Naive thymus-derived CD4-positive, alpha-beta T cell (primary cell): ENCODE data around the gene FBXO40. TPM values are rescaled to one million over a fixed set of nuclear protein-coding genes. Genes with fewer than 3 reads are reported as not detected.

Source experiments
- ATAC-seq: fragments of 150-1000 bp; cut with Tn5 transposase; 2 replicates; pipeline ENCODE4 v1.10.0; 2021; ENCODE audit warnings: mild to moderate bottlenecking, moderate library complexity
- CTCF ChIA-PET: fragments of 350-600 bp; sonication (Branson Sonifier 250); formaldehyde crosslinking; loops from one replicate; lab custom pipeline; 2021; ENCODE audit warnings: antibody characterized with exemption; lab: Charles Lee
- POLR2A ChIA-PET: fragments of 350-600 bp; sonication (Branson Sonifier 250); formaldehyde crosslinking; loops from one replicate; lab custom pipeline; 2021; ENCODE audit warnings: antibody characterized with exemption, inconsistent platforms; lab: Charles Lee
- DNase-seq, 9 donors: peaks; one replicate each; pipeline versions ENCODE4 v3.0.0 to v3.0.0-alpha.2; 2020 to 2022; ENCODE audit warnings: mixed read lengths in 1 of 9
- H3K27ac ChIP-seq: one replicate; pipeline ENCODE4 v1.7.0; 2013; ENCODE audit warnings: mild to moderate bottlenecking, low read depth, low read length, moderate library complexity
- H3K27me3 ChIP-seq, 2 donors: one replicate each; pipeline ENCODE4 v1.7.0; 2013; ENCODE audit warnings: low read length in 2 of 2, mild to moderate bottlenecking in 2 of 2, moderate library complexity in 2 of 2; ENCODE audit not compliant: control insufficient read depth in 2 of 2, insufficient read depth in 2 of 2
- H3K36me3 ChIP-seq, 3 experiments: 1 replicate in 2 of 3; 2 replicates in 1 of 3; pipeline ENCODE4 v1.7.0; 2013; ENCODE audit warnings: low read length in 3 of 3, mild to moderate bottlenecking in 3 of 3, moderate library complexity in 1 of 3; ENCODE audit not compliant: insufficient read depth in 3 of 3, control insufficient read depth in 2 of 3
- H3K4me1 ChIP-seq, 2 donors: one replicate each; pipeline ENCODE4 v1.7.0; 2013; ENCODE audit warnings: low read length in 2 of 2, mild to moderate bottlenecking in 2 of 2, moderate library complexity in 1 of 2; ENCODE audit not compliant: control insufficient read depth in 2 of 2, insufficient read depth in 2 of 2
- H3K4me3 ChIP-seq: 2 replicates; pipeline ENCODE4 v1.7.0; 2013; ENCODE audit warnings: mild to moderate bottlenecking, low read length
- H3K9me3 ChIP-seq, 3 experiments: 1 replicate in 2 of 3; 2 replicates in 1 of 3; pipeline ENCODE4 v1.7.0; 2013; ENCODE audit warnings: low read length in 3 of 3; ENCODE audit not compliant: control insufficient read depth in 2 of 3
- H3K27ac Mint-ChIP-seq, 9 donors: one replicate each; pipeline ENCODE4 v1.8.0; 2020 to 2022; ENCODE audit warnings: mixed read lengths in 9 of 9, mild to moderate bottlenecking in 8 of 9, moderate library complexity in 5 of 9, inconsistent platforms in 2 of 9
- H3K27me3 Mint-ChIP-seq, 5 donors: one replicate each; pipeline ENCODE4 v1.8.0; 2021 to 2022; ENCODE audit warnings: mixed read lengths in 5 of 5, mild to moderate bottlenecking in 1 of 5
- H3K36me3 Mint-ChIP-seq, 5 donors: one replicate each; pipeline ENCODE4 v1.8.0; 2020 to 2022; ENCODE audit warnings: mixed read lengths in 5 of 5, mild to moderate bottlenecking in 3 of 5, inconsistent platforms in 1 of 5
- H3K4me1 Mint-ChIP-seq, 7 donors: one replicate each; pipeline ENCODE4 v1.8.0; 2020 to 2022; ENCODE audit warnings: mixed read lengths in 7 of 7, mild to moderate bottlenecking in 3 of 7, inconsistent platforms in 1 of 7
- H3K4me3 Mint-ChIP-seq, 10 donors: one replicate each; pipeline ENCODE4 v1.8.0; 2020 to 2022; ENCODE audit warnings: mild to moderate bottlenecking in 10 of 10, mixed read lengths in 10 of 10, moderate library complexity in 6 of 10, inconsistent platforms in 2 of 10
- H3K9me3 Mint-ChIP-seq, 11 donors: one replicate each; pipeline ENCODE4 v1.8.0; 2020 to 2022; ENCODE audit warnings: mixed read lengths in 11 of 11, mild to moderate bottlenecking in 4 of 11, inconsistent platforms in 1 of 11, moderate library complexity in 1 of 11
- intact Hi-C, 2 donors: fragments of 100-400 bp; cut with micrococcal nuclease; formaldehyde crosslinking; loops; one replicate each; pipeline ENCODE4 v1.15.1; 2023
- polyA plus RNA-seq, 2 donors: library from polyadenylated mRNA; unstranded; fragments of 300-500 nt; fragmentation: Illumina TruSeq; gene quantifications; one replicate each; pipeline ENCODE4 v1.2.3, GENCODE V29; 2021
- total RNA-seq, 6 experiments: library from RNA in 5 of 6; stranded (reverse) in 5 of 6; gene quantifications; 1 replicate in 5 of 6; 2 replicates in 1 of 6; pipeline ENCODE4 v1.2.3 and lab custom pipeline; 2021 to 2026

The FBXO40 gene, protein sequence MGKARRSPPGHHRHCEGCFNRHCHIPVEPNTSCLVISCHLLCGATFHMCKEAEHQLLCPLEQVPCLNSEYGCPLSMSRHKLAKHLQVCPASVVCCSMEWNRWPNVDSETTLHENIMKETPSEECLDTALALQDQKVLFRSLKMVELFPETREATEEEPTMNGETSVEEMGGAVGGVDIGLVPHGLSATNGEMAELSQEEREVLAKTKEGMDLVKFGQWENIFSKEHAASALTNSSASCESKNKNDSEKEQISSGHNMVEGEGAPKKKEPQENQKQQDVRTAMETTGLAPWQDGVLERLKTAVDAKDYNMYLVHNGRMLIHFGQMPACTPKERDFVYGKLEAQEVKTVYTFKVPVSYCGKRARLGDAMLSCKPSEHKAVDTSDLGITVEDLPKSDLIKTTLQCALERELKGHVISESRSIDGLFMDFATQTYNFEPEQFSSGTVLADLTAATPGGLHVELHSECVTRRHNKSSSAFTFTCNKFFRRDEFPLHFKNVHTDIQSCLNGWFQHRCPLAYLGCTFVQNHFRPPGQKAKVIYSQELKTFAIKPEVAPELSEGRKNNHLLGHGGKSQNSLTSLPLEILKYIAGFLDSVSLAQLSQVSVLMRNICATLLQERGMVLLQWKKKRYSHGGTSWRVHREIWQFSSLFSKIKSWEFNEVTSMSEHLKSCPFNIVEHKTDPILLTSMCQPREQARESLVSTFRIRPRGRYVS
- total RNA-seq (not detected), polyA plus RNA-seq (under 1 TPM; 0.12 to 0.17 TPM), total RNA-seq (lab: John Stamatoyannopoulos, UW) (not detected)

DNA sequence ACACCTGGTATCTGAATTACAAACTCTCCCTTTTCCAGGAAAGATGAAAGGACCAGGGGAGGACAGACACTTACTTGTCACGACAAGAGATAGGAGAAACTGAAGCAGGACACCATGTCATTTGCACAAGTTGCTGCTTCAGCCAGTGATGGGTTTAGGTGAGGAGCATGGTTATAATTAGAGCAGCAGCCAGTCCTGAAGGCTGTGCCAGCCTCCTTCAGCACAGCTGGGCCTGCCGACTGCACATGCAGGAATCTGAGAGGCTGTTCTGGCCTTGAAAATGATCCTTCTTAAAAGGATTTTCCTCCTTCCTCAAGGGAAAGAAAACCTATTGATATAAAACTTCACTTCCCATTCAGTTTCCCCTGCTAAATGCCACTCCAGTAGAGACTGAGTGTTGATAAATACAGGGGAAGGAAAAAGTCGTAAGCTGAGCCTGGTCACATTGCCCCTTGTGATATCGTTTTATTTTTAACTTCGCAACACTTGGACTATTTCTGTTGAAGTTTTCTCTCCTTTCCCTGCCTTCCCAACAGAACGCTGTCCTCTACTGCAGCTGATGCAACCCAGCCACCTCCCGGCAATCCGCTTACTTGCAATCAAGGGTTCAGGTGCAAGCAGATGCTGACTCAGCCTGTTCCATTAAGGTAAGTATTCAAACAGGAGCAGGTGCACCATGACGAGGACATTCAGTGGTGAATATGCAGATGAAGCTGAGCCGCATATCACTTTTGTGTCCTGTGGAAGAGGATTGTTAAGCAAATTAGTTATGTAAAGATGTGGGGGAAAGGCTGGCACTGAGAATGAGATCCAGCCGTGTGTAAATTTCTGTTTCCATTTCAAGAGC lies at the start of gene FBXO40:
Gene FBXO40 (plus strand): TSS at position 524 of the 847 bp plus-strand sequence. CDS start 27,197 bp downstream, outside the sequence.
- Histone ChIP-seq H3K4me1 (no peaks in the 10 kb centered on the region), H3K9me3 (no peaks in the 10 kb centered on the region), H3K36me3 (no peaks in the 10 kb centered on the region), H3K27me3 (no peaks in the 10 kb centered on the region), H3K27ac (no peak within 1 kb of the TSS), H3K4me3 (no peak within 1 kb of the TSS)
- DNase-seq (no peak), ATAC-seq (no peak)
- Mint-ChIP-seq H3K4me3 (no peak within 1 kb of the TSS), H3K4me1 (no peaks in the 10 kb centered on the region), H3K36me3 (no peaks in the 10 kb centered on the region), H3K27me3 (peaks cover 0 to 9% (median 0%) of the 10 kb centered on the region in 5 donors), H3K27ac (no peak within 1 kb of the TSS), H3K9me3 (no peaks in the 10 kb centered on the region)
- CTCF ChIA-PET = no interaction called here
- POLR2A ChIA-PET = no interaction called here
- intact Hi-C loops = no loop called here

DNA sequence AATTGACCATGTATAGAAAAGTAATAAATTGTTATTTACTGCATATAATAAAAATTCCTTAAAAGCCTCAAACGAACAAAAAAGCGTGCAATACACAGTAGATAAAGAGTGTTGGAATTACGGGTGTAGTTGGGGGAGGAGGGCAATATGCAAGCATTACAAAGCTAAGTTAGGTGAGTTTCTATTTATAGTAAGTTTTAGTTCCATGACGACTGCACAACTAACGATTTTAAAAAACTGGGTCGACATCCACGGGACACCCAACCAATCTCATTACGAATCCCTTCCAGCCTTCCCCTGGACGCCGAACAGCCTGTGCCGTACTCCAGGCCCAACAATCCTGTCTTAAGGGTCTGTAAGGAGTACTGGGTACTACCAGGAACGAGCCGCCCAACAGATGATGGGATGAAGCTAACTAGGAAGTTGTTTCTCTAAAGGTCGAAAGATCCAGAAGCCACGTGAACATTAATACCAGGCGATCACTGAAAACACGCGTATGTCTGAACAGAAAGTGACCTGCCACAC lies 48.1 kb upstream of the FBXO40 start:
- no peaks in the 10 kb centered on the region for H3K9me3 Mint-ChIP-seq
- no peaks in the 10 kb centered on the region for H3K9me3 ChIP-seq
- peak overlapping the region; percentile 81 to 95 (median 92) for H3K4me3 Mint-ChIP-seq
- peaks cover 6 to 38% (median 10%) of the 10 kb centered on the region in 7 donors for H3K4me1 Mint-ChIP-seq
- POLR2A ChIA-PET = interaction anchor here (2.1 kb wide), 1 partner anchor 115 kb away, joined by 9 read pairs; the partner anchor contains the start of gene HCLS1
- H3K4me3 ChIP-seq = peak overlapping the region; percentile 81
- intact Hi-C loops = loop anchor here (1.0 to 10.0 kb wide), 7 partner anchors 113 to 1657 kb away; partner anchors contain the start of genes GTF2E1 (in 1 of the 2), HSPBAP1 (in 1 of the 2), KPNA1 (in 1 of the 2) and RABL3 (in 1 of the 2)
- no peaks in the 10 kb centered on the region for H3K27me3 Mint-ChIP-seq
- DNase-seq (no peak), ATAC-seq (no peak)
- H3K36me3 ChIP-seq = no peaks in the 10 kb centered on the region
- no peaks in the 10 kb centered on the region for H3K27me3 ChIP-seq
- peaks cover 0 to 5% of the 10 kb centered on the region in 2 donors for H3K4me1 ChIP-seq
- CTCF ChIA-PET = interaction anchor here (0.8 to 1.2 kb wide), 2 partner anchors 813 to 1657 kb away, joined by 3 read pairs; partner anchors contain the start of gene SEC22A
- H3K27ac ChIP-seq = no peak overlapping the region
- peaks cover 0 to 2% (median 0%) of the 10 kb centered on the region in 5 donors for H3K36me3 Mint-ChIP-seq
- H3K27ac Mint-ChIP-seq = peak overlapping the region in 5 of 9 donors; percentile 43 to 95 (median 66)

DNA sequence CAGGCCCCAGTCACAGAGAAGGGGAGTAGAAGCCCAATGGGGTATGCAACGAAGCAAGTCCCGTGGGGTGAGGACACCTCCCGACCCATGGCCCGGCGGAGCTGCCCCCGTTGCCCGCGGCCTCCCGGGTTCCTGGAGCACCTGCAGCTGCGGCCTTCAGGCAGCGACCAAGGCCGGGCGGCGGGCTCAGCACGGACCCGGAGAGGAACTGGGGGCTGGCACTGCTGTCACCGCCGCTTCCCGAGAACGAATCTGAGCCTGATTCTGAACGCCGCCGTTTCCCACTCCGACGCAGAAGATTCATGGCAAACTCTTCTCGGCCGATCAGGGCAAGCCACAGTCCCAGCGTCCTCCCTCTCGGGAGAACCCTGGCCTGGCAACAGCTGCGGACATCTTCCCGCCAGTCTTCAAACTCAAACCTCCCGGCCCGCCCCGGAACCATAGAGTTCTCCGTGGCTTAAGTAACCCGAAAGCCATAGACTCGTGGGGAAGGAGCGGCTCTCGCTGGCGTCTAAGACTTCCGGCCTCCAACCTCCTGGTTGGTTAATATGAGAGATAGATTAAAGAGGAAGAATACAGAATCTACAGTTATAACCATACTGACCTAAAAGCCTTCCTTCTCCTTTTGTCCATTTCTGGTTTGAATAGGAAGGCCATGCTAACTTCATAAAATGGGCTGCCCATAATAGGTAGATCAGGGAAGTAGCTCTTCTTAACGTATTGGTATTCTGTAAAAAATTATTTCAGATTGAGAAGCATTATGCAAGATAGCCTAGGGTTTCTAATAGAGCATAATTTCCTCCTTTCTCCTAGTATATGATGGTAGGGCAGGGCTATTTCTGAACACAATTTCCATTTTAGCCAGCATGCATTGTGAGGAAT lies 47.4 kb upstream of the FBXO40 start, which contains the start of gene POLQ:
Gene POLQ (minus strand): TSS at position 415 of the 882 bp plus-strand sequence. CDS start 111 bp downstream, at position 304.
- ATAC-seq = peak; percentile 99

DNA sequence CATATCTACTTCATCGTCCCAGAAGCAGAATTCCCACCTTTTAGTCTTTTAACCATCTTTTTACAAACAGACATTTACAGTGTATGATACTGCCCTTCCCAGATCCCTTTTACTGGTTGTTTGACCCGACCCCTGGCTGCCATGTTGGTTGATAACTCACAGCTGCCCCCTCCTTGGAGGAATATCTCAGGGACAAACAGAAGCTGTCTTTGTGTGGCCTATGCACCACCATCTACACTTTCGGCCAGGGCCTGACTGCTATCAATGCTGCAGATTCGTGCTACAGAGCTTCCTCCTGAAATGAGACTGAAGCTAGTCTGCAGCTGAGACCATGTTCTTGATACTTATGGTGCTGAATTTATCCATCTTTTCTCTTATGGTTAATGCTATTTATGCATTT lies 40.8 kb upstream of the FBXO40 start:
- no peaks in the 10 kb centered on the region for H3K27me3 ChIP-seq
- DNase-seq = no peak
- intact Hi-C loops = no loop called here
- H3K4me3 ChIP-seq = no peak overlapping the region
- no peaks in the 10 kb centered on the region for H3K9me3 ChIP-seq
- Mint-ChIP-seq H3K36me3 (peaks cover 0 to 1% (median 0%) of the 10 kb centered on the region in 5 donors), H3K27me3 (peaks cover 0 to 12% (median 0%) of the 10 kb centered on the region in 5 donors), H3K27ac (no peak overlapping the region), H3K4me1 (peaks cover 0 to 11% (median 0%) of the 10 kb centered on the region in 7 donors), H3K4me3 (no peak overlapping the region), H3K9me3 (no peaks in the 10 kb centered on the region)
- ChIA-PET CTCF (no interaction called here), POLR2A (no interaction called here)
- H3K4me1 ChIP-seq = no peaks in the 10 kb centered on the region
- no peaks in the 10 kb centered on the region for H3K36me3 ChIP-seq
- no peak overlapping the region for H3K27ac ChIP-seq
- no peak for ATAC-seq

More for the DNA sequence above, 47.4 kb upstream of the FBXO40 start, which contains the start of gene POLQ:
- peaks cover 0 to 2% (median 0%) of the 10 kb centered on the region in 5 donors for H3K36me3 Mint-ChIP-seq
- Histone ChIP-seq H3K27ac (peak within 1 kb of the TSS; percentile 70), H3K4me1 (peaks cover 0 to 5% of the 10 kb centered on the region in 2 donors), H3K27me3 (no peaks in the 10 kb centered on the region), H3K9me3 (no peaks in the 10 kb centered on the region), H3K4me3 (peak within 1 kb of the TSS; percentile 81), H3K36me3 (no peaks in the 10 kb centered on the region)
- ChIA-PET CTCF (interaction anchor here (0.7 to 1.9 kb wide), 7 partner anchors 15 to 1656 kb away, joined by 3 to 5 read pairs (median 3); partner anchors contain the start of gene SEC22A), POLR2A (interaction anchor here (0.6 to 2.1 kb wide), 7 partner anchors 114 to 1196 kb away, joined by 3 to 9 read pairs (median 3); partner anchors contain the start of genes HCLS1 and WDR5B)
- H3K27me3 Mint-ChIP-seq = no peaks in the 10 kb centered on the region
- peak; percentile 64 to 89 (median 82) for DNase-seq
- intact Hi-C loops = loop anchor here (1.0 to 10.0 kb wide), 30 partner anchors 113 to 1943 kb away; partner anchors contain the start of genes DTX3L (in 2 of the 2), EAF2 (in 2 of the 2), FAM162A (in 2 of the 2) and GOLGB1 (in 2 of the 2)
- H3K9me3 Mint-ChIP-seq = no peaks in the 10 kb centered on the region
- peaks cover 6 to 38% (median 10%) of the 10 kb centered on the region in 7 donors for H3K4me1 Mint-ChIP-seq
- H3K4me3 Mint-ChIP-seq = peak within 1 kb of the TSS; percentile 87 to 95 (median 92)
- peak within 1 kb of the TSS; percentile 84 to 97 (median 94) for H3K27ac Mint-ChIP-seq

DNA sequence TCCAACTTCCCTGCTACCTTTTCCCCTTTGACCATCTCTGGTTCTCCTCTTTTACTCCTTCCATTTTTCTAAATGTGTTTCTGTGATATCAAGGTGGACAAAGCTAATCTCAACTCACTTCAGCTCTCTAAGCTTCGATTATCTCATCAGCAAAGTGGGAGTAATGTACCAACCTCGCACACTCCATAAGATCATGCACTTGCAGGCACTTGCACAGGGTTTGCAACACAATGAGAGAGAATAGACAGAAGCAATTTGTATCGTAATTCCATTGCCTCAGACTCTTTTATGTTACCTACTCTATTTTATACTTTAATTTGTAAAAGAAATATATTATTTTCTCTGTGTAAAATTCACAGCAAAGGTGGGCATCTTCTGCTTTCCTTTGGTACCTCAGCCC lies 40.4 kb upstream of the FBXO40 start:
- Mint-ChIP-seq H3K4me3 (no peak overlapping the region), H3K4me1 (peaks cover 0 to 11% (median 0%) of the 10 kb centered on the region in 7 donors), H3K9me3 (no peaks in the 10 kb centered on the region), H3K27ac (no peak overlapping the region), H3K27me3 (peaks cover 0 to 15% (median 0%) of the 10 kb centered on the region in 5 donors), H3K36me3 (peaks cover 0 to 1% (median 0%) of the 10 kb centered on the region in 5 donors)
- ChIA-PET CTCF (no interaction called here), POLR2A (no interaction called here)
- H3K36me3 ChIP-seq = no peaks in the 10 kb centered on the region
- intact Hi-C loops = no loop called here
- no peaks in the 10 kb centered on the region for H3K27me3 ChIP-seq
- H3K4me3 ChIP-seq = no peak overlapping the region
- no peaks in the 10 kb centered on the region for H3K9me3 ChIP-seq
- ATAC-seq (no peak), DNase-seq (no peak)
- no peaks in the 10 kb centered on the region for H3K4me1 ChIP-seq
- H3K27ac ChIP-seq = no peak overlapping the region
